ENCODE data around the gene ESPN.
A peak's percentile ranks its signal among the peaks of the same experiment; 100 is the strongest.
"Not testable (repeated sequence)": the region's sequence is repeated elsewhere in the genome, so short reads cannot be mapped to it uniquely, and the experiment has no call there.

Gene ESPN

GRCh38 chr1:6448749-6449631, 24.4 kb downstream of the ESPN start:
- DNase-seq = peak; percentile 74

GRCh38 chr1:6450005-6450450, 25.5 kb downstream of the ESPN start:
- no peak for DNase-seq

GRCh38 chr1:6450486-6450885, 25.9 kb downstream of the ESPN start:
- DNase-seq = not testable (repeated sequence)

GRCh38 chr1:6450943-6451373, 26.4 kb downstream of the ESPN start:
- DNase-seq = no peak

- DNase-seq = not testable (repeated sequence)
Observed at GRCh38 chr1:6453895-6454855, 29.6 kb downstream of the ESPN start.

GRCh38 chr1:6454856-6455751, 30.5 kb downstream of the ESPN start:
- DNase-seq = no peak

GRCh38 chr1:6455752-6456520, 31.4 kb downstream of the ESPN start:
- DNase-seq = not testable (repeated sequence)

- DNase-seq = no peak
Observed at GRCh38 chr1:6456800-6457466, 32.4 kb downstream of the ESPN start.

GRCh38 chr1:6459850-6460265, 35.3 kb downstream of the ESPN start:
- no peak for DNase-seq

GRCh38 chr1:6460301-6461050, 35.9 kb downstream of the ESPN start:
- no peak for DNase-seq

GRCh38 chr1:6461051-6461530, 36.5 kb downstream of the ESPN start:
- no peak for DNase-seq

- no peak for DNase-seq
Observed at GRCh38 chr1:6461538-6462411, 37.2 kb downstream of the ESPN start.

- DNase-seq = no peak
Observed at GRCh38 chr1:6462412-6463119, 38.0 kb downstream of the ESPN start.

GRCh38 chr1:6463120-6463412, 38.5 kb downstream of the ESPN start:
- DNase-seq = no peak

GRCh38 chr1:6464514-6464836, 39.9 kb downstream of the ESPN start:
- peak; percentile 2 for DNase-seq

GRCh38 chr1:6464915-6465314, 40.3 kb downstream of the ESPN start:
- no peak for DNase-seq

GRCh38 chr1:6465461-6466005, 41.0 kb downstream of the ESPN start:
- DNase-seq = no peak

GRCh38 chr1:6466023-6466422, 41.4 kb downstream of the ESPN start, which contains the start of gene TNFRSF25:
TSS of gene TNFRSF25 (minus strand) at chr1:6466173. CDS start at chr1:6466107, 66 bp downstream.
- no peak for DNase-seq
